Heart left ventricle (tissue), 13 donors: ENCODE data around the gene PLA2G2C.

Source experiments
- POLR2A ChIP-seq, 2 donors: fragments of 450-650 bp; IDR thresholded peaks; one replicate each; pipeline ENCODE4 v1.6.1; 2017; ENCODE audit warnings: antibody characterized with exemption in 2 of 2, mild to moderate bottlenecking in 2 of 2, moderate library complexity in 2 of 2
- TF ChIP-seq, protein P1 (sequence below), 12 donors: fragments of 200-600 bp; sonication (generic) in 4 of 12; IDR thresholded peaks; one replicate each; pipeline versions ENCODE4 v1.5.0 to v1.8.0; 2018 to 2022; ENCODE audit warnings: antibody characterized with exemption in 12 of 12, mild to moderate bottlenecking in 5 of 12
- donor health status: ischemic (EF 13 %, LVEDD 7.1; RV severe dilation, severe dysfunction).
- donor health status: DM: no; HTN: yes; CAD: no.
- donor health status: DM: no; HTN: no; CAD: no.
- donor health status: ischemic (EF 25% LVEDD 6.9; RV normal size, moderate dysfunction).
- donor health status: ischemic (EF 25% LVEDD 5.7; RV mildly dilated, moderate dysfunction).
- donor health status: ischemic (EF 35%, LVEDD 5.7; RV mildly dilated, moderate dysfunction).
- donor health status: nonischemic (EF 11% LVEDD 7.7; RV severe dilation, severe dysfunction).
- donor health status: DM: yes; HTN: yes; CAD: no.
- donor health status: PGD.
- donor health status: ischemic (EF 29% LVEDD 5.4; RV normal size, mild dysfunction).
- donor health status: nonischemic (EF 23%, LVEDD 6.1; RV moderate dilation, normal function).

DNA sequence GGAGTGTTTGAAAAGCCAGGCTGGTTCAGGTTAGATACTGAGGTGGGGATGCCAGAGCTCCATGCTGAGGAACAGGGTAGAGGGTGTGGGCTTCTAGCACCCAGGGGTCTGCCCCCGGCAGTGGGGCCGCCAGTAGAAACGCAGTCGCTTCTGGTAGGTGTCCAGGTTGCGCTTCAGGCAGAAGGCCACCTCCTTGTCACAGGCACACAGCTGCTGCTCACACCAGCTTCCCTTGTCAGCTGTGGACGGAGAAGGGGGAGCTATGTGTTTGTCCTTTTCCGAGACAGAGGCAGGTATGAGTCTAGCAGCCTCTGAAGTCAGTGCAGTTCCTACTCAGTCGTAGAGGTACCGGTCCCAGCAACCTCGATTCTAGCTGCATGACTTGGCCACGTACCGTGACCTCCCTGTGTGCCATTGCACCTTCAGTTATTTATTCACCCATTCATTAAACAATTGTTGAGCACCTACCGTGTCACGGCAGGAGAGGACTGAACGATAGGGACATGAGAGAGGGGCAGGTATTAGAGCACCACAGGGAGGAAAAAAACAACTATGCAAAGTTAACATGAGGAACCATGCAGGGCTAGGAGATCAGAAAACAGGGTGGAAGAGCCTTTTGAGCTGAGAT is 72.2 kb downstream of the PLA2G2C start:
- TF ChIP-seq POLR2A (IDR thresholded peaks at IDR 0.05) = no peak
- TF ChIP-seq, protein P1, sequence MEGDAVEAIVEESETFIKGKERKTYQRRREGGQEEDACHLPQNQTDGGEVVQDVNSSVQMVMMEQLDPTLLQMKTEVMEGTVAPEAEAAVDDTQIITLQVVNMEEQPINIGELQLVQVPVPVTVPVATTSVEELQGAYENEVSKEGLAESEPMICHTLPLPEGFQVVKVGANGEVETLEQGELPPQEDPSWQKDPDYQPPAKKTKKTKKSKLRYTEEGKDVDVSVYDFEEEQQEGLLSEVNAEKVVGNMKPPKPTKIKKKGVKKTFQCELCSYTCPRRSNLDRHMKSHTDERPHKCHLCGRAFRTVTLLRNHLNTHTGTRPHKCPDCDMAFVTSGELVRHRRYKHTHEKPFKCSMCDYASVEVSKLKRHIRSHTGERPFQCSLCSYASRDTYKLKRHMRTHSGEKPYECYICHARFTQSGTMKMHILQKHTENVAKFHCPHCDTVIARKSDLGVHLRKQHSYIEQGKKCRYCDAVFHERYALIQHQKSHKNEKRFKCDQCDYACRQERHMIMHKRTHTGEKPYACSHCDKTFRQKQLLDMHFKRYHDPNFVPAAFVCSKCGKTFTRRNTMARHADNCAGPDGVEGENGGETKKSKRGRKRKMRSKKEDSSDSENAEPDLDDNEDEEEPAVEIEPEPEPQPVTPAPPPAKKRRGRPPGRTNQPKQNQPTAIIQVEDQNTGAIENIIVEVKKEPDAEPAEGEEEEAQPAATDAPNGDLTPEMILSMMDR (IDR thresholded peaks at IDR 0.05) = no peak
